Nephron (organoid): Measurements from ENCODE around the gene ZBED4.
A peak's percentile ranks its signal among the peaks of the same experiment; 100 is the strongest.

Source experiments
- H3K27ac Mint-ChIP-seq, 3 experiments: 2 replicates each; pipeline ENCODE4 v1.8.0; 2020; ENCODE audit warnings: mixed read lengths in 3 of 3, mild to moderate bottlenecking in 2 of 3, moderate library complexity in 1 of 3
- H3K27me3 Mint-ChIP-seq: 2 replicates; pipeline ENCODE4 v1.8.0; 2021; ENCODE audit warnings: low read depth, mild to moderate bottlenecking, moderate library complexity, mixed read lengths
- H3K36me3 Mint-ChIP-seq: 2 replicates; pipeline ENCODE4 v1.8.0; 2020; ENCODE audit warnings: low read depth, mixed read lengths
- H3K4me1 Mint-ChIP-seq: 2 replicates; pipeline ENCODE4 v1.8.0; 2020; ENCODE audit warnings: mixed read lengths
- H3K4me3 Mint-ChIP-seq, 3 experiments: 2 replicates each; pipeline ENCODE4 v1.8.0; 2020; ENCODE audit warnings: mild to moderate bottlenecking in 3 of 3, mixed read lengths in 3 of 3, moderate library complexity in 2 of 3
- H3K9me3 Mint-ChIP-seq: 2 replicates; pipeline ENCODE4 v1.8.0; 2020; ENCODE audit warnings: mixed read lengths
- TF ChIP-seq, protein P1 (sequence below), 3 experiments: fragments of 200-600 bp; sonication (generic); IDR thresholded peaks; one replicate each; pipeline ENCODE4 v1.5.0; 2021; ENCODE audit warnings: antibody characterized with exemption in 3 of 3; ENCODE audit not compliant: unreplicated experiment in 3 of 3

The ZBED4 gene

DNA sequence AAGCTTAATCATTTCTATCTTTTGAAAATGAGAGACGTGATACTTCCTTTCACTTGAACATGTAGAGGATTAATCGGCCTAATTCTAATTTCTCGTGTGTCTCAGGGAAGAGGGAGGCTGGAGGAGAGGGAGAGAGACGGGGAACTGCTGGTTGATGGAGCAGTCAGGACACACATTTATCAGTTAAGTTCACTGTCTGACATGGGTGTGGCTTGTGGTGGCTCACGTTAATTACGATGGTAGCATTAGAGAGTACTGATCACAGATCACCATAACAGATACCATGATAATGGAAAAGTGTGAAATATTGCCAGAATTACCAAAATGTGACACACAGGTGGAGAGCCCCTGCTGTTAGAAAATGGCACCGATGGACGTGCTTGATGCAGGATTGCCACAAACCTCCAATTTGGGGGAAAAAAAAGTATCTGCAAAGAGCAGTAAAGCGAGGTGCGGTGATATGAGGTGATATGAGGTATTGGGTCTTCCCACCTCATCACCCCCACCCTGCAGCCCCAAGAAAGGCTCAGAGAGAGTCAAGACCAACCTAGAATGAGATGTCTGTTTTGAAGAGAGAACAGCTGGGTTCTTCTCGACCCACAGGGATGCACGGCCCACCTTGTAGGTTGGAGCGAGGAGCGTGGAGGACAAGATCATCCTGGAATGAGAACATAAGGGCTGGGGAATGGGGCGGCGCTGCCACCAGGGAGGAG, 19.7 kb downstream of the ZBED4 start:
- Mint-ChIP-seq H3K27me3 (peaks cover 4% of the 10 kb centered on the region), H3K36me3 (peaks cover 83% of the 10 kb centered on the region), H3K9me3 (peaks cover 71% of the 10 kb centered on the region), H3K4me1 (no peaks in the 10 kb centered on the region), H3K27ac (no peak overlapping the region), H3K4me3 (no peak overlapping the region)
- TF ChIP-seq, protein P1, sequence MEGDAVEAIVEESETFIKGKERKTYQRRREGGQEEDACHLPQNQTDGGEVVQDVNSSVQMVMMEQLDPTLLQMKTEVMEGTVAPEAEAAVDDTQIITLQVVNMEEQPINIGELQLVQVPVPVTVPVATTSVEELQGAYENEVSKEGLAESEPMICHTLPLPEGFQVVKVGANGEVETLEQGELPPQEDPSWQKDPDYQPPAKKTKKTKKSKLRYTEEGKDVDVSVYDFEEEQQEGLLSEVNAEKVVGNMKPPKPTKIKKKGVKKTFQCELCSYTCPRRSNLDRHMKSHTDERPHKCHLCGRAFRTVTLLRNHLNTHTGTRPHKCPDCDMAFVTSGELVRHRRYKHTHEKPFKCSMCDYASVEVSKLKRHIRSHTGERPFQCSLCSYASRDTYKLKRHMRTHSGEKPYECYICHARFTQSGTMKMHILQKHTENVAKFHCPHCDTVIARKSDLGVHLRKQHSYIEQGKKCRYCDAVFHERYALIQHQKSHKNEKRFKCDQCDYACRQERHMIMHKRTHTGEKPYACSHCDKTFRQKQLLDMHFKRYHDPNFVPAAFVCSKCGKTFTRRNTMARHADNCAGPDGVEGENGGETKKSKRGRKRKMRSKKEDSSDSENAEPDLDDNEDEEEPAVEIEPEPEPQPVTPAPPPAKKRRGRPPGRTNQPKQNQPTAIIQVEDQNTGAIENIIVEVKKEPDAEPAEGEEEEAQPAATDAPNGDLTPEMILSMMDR (IDR thresholded peaks at IDR 0.05; ENCODE audit: unreplicated experiment in 3 of 3), result no peak

DNA sequence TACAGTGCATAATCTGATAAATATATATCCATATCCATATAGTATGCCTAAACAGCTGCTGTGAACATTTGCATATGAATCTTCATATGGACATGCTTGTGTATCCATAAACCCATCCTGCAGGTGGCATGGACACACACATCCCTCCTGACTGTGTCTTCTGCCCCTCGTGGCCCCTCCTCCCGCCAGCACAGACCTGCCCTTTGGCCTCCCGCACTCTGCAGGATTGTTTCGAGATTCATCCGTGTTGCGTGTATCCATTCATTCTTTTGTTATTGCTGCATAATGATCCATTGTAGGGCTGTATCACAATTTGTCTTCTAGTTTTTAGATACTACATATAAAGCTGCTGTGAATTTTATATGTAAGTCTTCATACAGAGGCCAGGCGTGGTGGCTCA, 24.0 kb downstream of the ZBED4 start:
- Mint-ChIP-seq H3K27ac (no peak overlapping the region), H3K36me3 (peaks cover 84% of the 10 kb centered on the region), H3K27me3 (peaks cover 4% of the 10 kb centered on the region), H3K4me3 (no peak overlapping the region), H3K9me3 (peaks cover 69% of the 10 kb centered on the region), H3K4me1 (no peaks in the 10 kb centered on the region)
- TF ChIP-seq, protein P1 (IDR thresholded peaks at IDR 0.05; ENCODE audit: unreplicated experiment in 3 of 3), result no peak

GRCh38 chr22:49878206-49878605, 24.6 kb downstream of the ZBED4 start:
- no peaks in the 10 kb centered on the region for H3K4me1 Mint-ChIP-seq
- H3K27me3 Mint-ChIP-seq, result peaks cover 4% of the 10 kb centered on the region
- TF ChIP-seq, protein P1 (IDR thresholded peaks at IDR 0.05; ENCODE audit: unreplicated experiment in 3 of 3), result no peak
- no peak overlapping the region for H3K4me3 Mint-ChIP-seq
- peaks cover 72% of the 10 kb centered on the region for H3K9me3 Mint-ChIP-seq
- H3K36me3 Mint-ChIP-seq, result peaks cover 86% of the 10 kb centered on the region
- no peak overlapping the region for H3K27ac Mint-ChIP-seq

DNA sequence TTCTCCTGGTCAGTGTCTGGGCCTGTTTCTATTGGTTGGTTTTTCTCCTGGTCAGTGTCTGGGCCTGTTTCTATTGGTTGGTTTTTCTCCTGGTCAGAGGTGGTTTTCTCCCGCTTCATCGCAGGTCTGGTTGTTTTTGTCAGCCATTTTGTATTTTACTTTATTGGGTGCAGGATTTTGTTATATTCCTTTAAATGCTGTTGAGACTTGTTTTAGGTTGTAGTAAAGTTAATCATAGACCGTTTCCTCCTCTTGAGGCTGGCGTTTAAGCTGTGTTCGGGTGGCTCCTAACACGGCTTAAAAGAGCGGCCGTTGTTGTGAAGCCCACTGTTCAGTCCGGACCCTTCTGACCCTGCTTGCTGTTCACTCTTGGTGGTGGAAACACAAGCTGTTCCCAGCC, 26.2 kb downstream of the ZBED4 start:
- TF ChIP-seq, protein P1 (IDR thresholded peaks at IDR 0.05; ENCODE audit: unreplicated experiment in 3 of 3), result no peak
- H3K36me3 Mint-ChIP-seq, result peaks cover 89% of the 10 kb centered on the region
- H3K27me3 Mint-ChIP-seq, result no peaks in the 10 kb centered on the region
- H3K27ac Mint-ChIP-seq, result no peak overlapping the region
- H3K9me3 Mint-ChIP-seq, result peaks cover 70% of the 10 kb centered on the region
- H3K4me3 Mint-ChIP-seq, result no peak overlapping the region
- no peaks in the 10 kb centered on the region for H3K4me1 Mint-ChIP-seq

GRCh38 chr22:49880281-49880680, 26.6 kb downstream of the ZBED4 start:
- Mint-ChIP-seq H3K9me3 (peaks cover 66% of the 10 kb centered on the region), H3K27me3 (no peaks in the 10 kb centered on the region), H3K27ac (peak overlapping the region in 1 of 3 experiments; percentile 41), H3K4me1 (no peaks in the 10 kb centered on the region), H3K4me3 (no peak overlapping the region), H3K36me3 (peaks cover 89% of the 10 kb centered on the region)
- TF ChIP-seq, protein P1 (IDR thresholded peaks at IDR 0.05; ENCODE audit: unreplicated experiment in 3 of 3), result no peak

DNA sequence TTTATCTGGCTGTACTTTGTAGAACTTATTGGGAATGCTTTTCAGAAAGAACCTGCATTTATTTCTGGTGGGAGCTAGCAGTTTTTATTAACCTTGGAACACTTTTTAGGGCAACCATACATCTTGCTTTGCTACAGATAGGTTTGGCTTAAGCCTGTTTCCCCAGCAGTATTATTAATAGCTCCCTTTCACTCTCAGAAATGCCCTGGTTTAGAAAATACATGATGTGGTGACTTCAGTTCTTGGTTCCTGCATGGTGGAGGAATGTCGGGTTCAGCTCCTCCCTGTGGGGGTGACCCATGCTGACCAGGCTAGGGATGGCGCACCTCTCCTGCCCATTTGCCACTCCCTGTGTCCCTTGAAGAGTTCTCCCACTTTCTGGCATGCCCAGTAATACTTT, 28.2 kb downstream of the ZBED4 start:
- no peaks in the 10 kb centered on the region for H3K27me3 Mint-ChIP-seq
- H3K27ac Mint-ChIP-seq, result no peak overlapping the region
- peaks cover 59% of the 10 kb centered on the region for H3K9me3 Mint-ChIP-seq
- peaks cover under 1% of the 10 kb centered on the region for H3K4me1 Mint-ChIP-seq
- H3K4me3 Mint-ChIP-seq, result no peak overlapping the region
- peaks cover 90% of the 10 kb centered on the region for H3K36me3 Mint-ChIP-seq
- TF ChIP-seq, protein P1 (IDR thresholded peaks at IDR 0.05; ENCODE audit: unreplicated experiment in 3 of 3), result no peak
